HCT116 (cell line): ENCODE results near the gene AQP6. TPM values are rescaled to one million over a fixed set of nuclear protein-coding genes. Genes with fewer than 3 reads are reported as not detected.

Experiments used
- ATAC-seq: fragments of 200-7000 bp; cut with Tn5 transposase; 2 replicates; pipeline ENCODE4 v1.9.1; 2020; ENCODE audit warnings: mild to moderate bottlenecking, moderate library complexity
- BruUV-seq: library from RNA; stranded (reverse); fragments of 400-500 nt; replicated peaks from 2 replicates; lab custom pipeline; 2021; lab: Mats Ljungman, UMichigan
- CTCF ChIA-PET: fragments of 300-600 bp; sonication (Branson Sonifier 250); formaldehyde crosslinking; loops from one replicate; lab custom pipeline; 2021; ENCODE audit warnings: antibody characterized with exemption; lab: Charles Lee
- POLR2A ChIA-PET: fragments of 300-600, 350-600 bp; sonication (Branson Sonifier 250); formaldehyde crosslinking; loops from one replicate; lab custom pipeline; 2021; ENCODE audit warnings: antibody characterized with exemption; lab: Charles Lee
- RAD21 ChIA-PET, 2 experiments: fragments of 300-600 bp; sonication (Branson Sonifier 250); formaldehyde crosslinking; loops; one replicate each; lab custom pipeline; 2023; ENCODE audit warnings: low total read pairs in 2 of 2; ENCODE audit not compliant: uncharacterized antibody in 2 of 2, unreplicated experiment in 2 of 2, low non-redundant PET in 1 of 2; lab: Charles Lee
- DNase-seq: peaks from one replicate; pipeline ENCODE4 v3.0.0-alpha.2; 2010; ENCODE audit warnings: low read depth, low spot score
- H2AFZ ChIP-seq: fragments of 200-600 bp; shearing (Covaris generic), sonication (generic); 2 replicates; pipeline ENCODE4 v1.6.1; 2017; ENCODE audit warnings: low read depth, mixed run types, mixed read lengths, antibody characterized with exemption, low read length; ENCODE audit not compliant: poor library complexity, severe bottlenecking
- H3K27ac ChIP-seq: 2 replicates; pipeline ENCODE4 v1.5.1; 2012; ENCODE audit warnings: low read depth, low read length
- H3K27me3 ChIP-seq: fragments of 200-600 bp; sonication (generic); 2 replicates; pipeline ENCODE4 v1.6.1; 2016; ENCODE audit warnings: mixed run types, low read length, mixed read lengths; ENCODE audit not compliant: insufficient read depth
- H3K36me3 ChIP-seq, 2 experiments: fragments of 200-500 bp in 1 of 2; fragments of 200-600 bp in 1 of 2; sonication (Bioruptor generic) in 1 of 2; sonication (generic) in 1 of 2; 2 replicates each; pipeline versions ENCODE4 v1.5.1 to v1.6.1; 2014 to 2016; ENCODE audit warnings: low read length in 2 of 2, inconsistent platforms in 1 of 2, mixed read lengths in 1 of 2, mixed run types in 1 of 2; ENCODE audit not compliant: insufficient read depth in 2 of 2, control insufficient read depth in 1 of 2
- H3K4me1 ChIP-seq, 2 experiments: fragments of 200-600 bp in 1 of 2; sonication (generic) in 1 of 2; 2 replicates each; pipeline versions ENCODE4 v1.5.1 to v1.6.1; 2012 to 2017; ENCODE audit warnings: low read length in 2 of 2, inconsistent platforms in 1 of 2, mild to moderate bottlenecking in 1 of 2, mixed read lengths in 1 of 2, mixed run types in 1 of 2, moderate library complexity in 1 of 2; ENCODE audit not compliant: insufficient read depth in 2 of 2, control insufficient read depth in 1 of 2
- H3K4me2 ChIP-seq: fragments of 200-600 bp; sonication (generic); 2 replicates; pipeline ENCODE4 v1.6.1; 2017; ENCODE audit warnings: mixed run types, low read length, mixed read lengths
- H3K4me3 ChIP-seq, 2 experiments: fragments of 200-600 bp in 1 of 2; sonication (generic) in 1 of 2; replicated peaks in 1 of 2; 2 replicates each; pipeline ENCODE4 v1.5.1; 2011 to 2016; ENCODE audit warnings: low read length in 2 of 2, control low read depth in 1 of 2, low read depth in 1 of 2, mild to moderate bottlenecking in 1 of 2, mixed read lengths in 1 of 2, mixed run types in 1 of 2
- H3K79me2 ChIP-seq: fragments of 200-600 bp; sonication (generic); 2 replicates; pipeline ENCODE4 v1.6.1; 2017; ENCODE audit warnings: mild to moderate bottlenecking, mixed run types, low read length, moderate library complexity, mixed read lengths; ENCODE audit not compliant: insufficient read depth
- H3K9ac ChIP-seq: fragments of 200-600 bp; sonication (generic); 2 replicates; pipeline ENCODE4 v1.6.1; 2016; ENCODE audit warnings: low read length, mixed read lengths
- H3K9me2 ChIP-seq: fragments of 200-600 bp; sonication (generic), shearing (Covaris generic); 2 replicates; pipeline ENCODE4 v1.6.1; 2017; ENCODE audit warnings: mixed run types, mild to moderate bottlenecking, moderate library complexity; ENCODE audit not compliant: insufficient read depth
- H3K9me3 ChIP-seq, 2 experiments: fragments of 200-500 bp in 1 of 2; fragments of 200-600 bp in 1 of 2; sonication (Bioruptor generic) in 1 of 2; sonication (generic) in 1 of 2; 2 replicates each; pipeline ENCODE4 v1.6.1; 2014 to 2017; ENCODE audit warnings: low read length in 2 of 2, mixed read lengths in 2 of 2, inconsistent platforms in 1 of 2, low read depth in 1 of 2, mild to moderate bottlenecking in 1 of 2, mixed run types in 1 of 2, moderate library complexity in 1 of 2; ENCODE audit not compliant: control insufficient read depth in 1 of 2, insufficient read depth in 1 of 2
- H4K20me1 ChIP-seq: fragments of 200-600 bp; sonication (generic), shearing (Covaris generic); 2 replicates; pipeline ENCODE4 v1.6.1; 2017; ENCODE audit warnings: mixed run types, mild to moderate bottlenecking, moderate library complexity; ENCODE audit not compliant: insufficient read depth
- CTCF ChIP-seq, 3 experiments: fragments of 200-600 bp in 1 of 3; sonication (generic) in 1 of 3; IDR thresholded peaks in 2 of 3; conservative IDR thresholded peaks in 1 of 3; 2 replicates each; pipeline ENCODE4 v1.5.1; 2012 to 2017; ENCODE audit warnings: low read depth in 2 of 3, low read length in 2 of 3, antibody characterized with exemption in 1 of 3, borderline replicate concordance in 1 of 3, control low read depth in 1 of 3, mild to moderate bottlenecking in 1 of 3, mixed read lengths in 1 of 3, mixed run types in 1 of 3, moderate library complexity in 1 of 3; ENCODE audit not compliant: insufficient read depth in 1 of 3
- EGR1 ChIP-seq: IDR thresholded peaks from 2 replicates; pipeline ENCODE4 v1.6.1; 2012; ENCODE audit warnings: low read depth
- ELF1 ChIP-seq: IDR thresholded peaks from 2 replicates; pipeline ENCODE4 v1.6.1; 2012; ENCODE audit warnings: low read depth, borderline replicate concordance
- EZH2 ChIP-seq: fragments of 200-600 bp; sonication (generic); IDR thresholded peaks from 2 replicates; pipeline ENCODE4 v1.6.1; 2017; ENCODE audit warnings: antibody characterized with exemption, mixed run types
- JUND ChIP-seq: IDR thresholded peaks from 2 replicates; pipeline ENCODE4 v1.6.1; 2012
- MAX ChIP-seq: IDR thresholded peaks from 2 replicates; pipeline ENCODE4 v1.6.1; 2012
- POLR2A ChIP-seq: IDR thresholded peaks from 2 replicates; pipeline ENCODE4 v1.7.0; 2011; ENCODE audit warnings: borderline replicate concordance; ENCODE audit not compliant: insufficient read depth, insufficient read length; ENCODE audit errors: extremely low read depth
- POLR2AphosphoS5 ChIP-seq: IDR thresholded peaks from 2 replicates; pipeline ENCODE4 v1.6.1; 2011; ENCODE audit warnings: mild to moderate bottlenecking, low read depth, low read length, moderate library complexity
- SP1 ChIP-seq: IDR thresholded peaks from 2 replicates; pipeline ENCODE4 v1.6.1; 2012; ENCODE audit warnings: low read depth
- TCF7L2 ChIP-seq: IDR thresholded peaks from 2 replicates; pipeline ENCODE4 v1.7.0; 2011; ENCODE audit warnings: borderline replicate concordance, inconsistent platforms; ENCODE audit not compliant: insufficient read depth, insufficient read length; ENCODE audit errors: extremely low read depth
- ZFX ChIP-seq: fragments of 450-650 bp; IDR thresholded peaks from 2 replicates; pipeline ENCODE4 v1.6.1; 2017
- intact Hi-C: fragments of 100-400 bp; cut with micrococcal nuclease; formaldehyde crosslinking; loops from 2 replicates; pipeline ENCODE4 v1.10.0; 2022
- total RNA-seq: library from RNA; stranded (reverse); gene quantifications from one replicate; pipeline ENCODE4 v1.2.1, GENCODE V29; 2021; ENCODE audit not compliant: unreplicated experiment

The AQP6 gene
- total RNA-seq, 1 experiment from 2014 or later = not detected

GRCh38 chr12:49947593-49948226 lies 25.0 kb upstream of the AQP6 start:
- H3K9me3 ChIP-seq = no peaks in the 10 kb centered on the region
- H3K4me3 ChIP-seq = no peak overlapping the region
- BruUV-seq = no TSS peak
- TF ChIP-seq MAX (no peak), SP1 (no peak), POLR2AphosphoS5 (no peak), JUND (no peak), ZFX (no peak), EGR1 (no peak), TCF7L2 (no peak), EZH2 (no peak), CTCF (IDR thresholded peaks at IDR 0.05 in 2 of 3, conservative IDR thresholded peaks at IDR 0.05 in 1 of 3; ENCODE audit: borderline replicate concordance in 1 of 3, insufficient read depth in 1 of 3, low read depth in 2 of 3, low read length in 2 of 3) (no peak), POLR2A (no peak), ELF1 (no peak)
- TF ChIP-seq, all 23 proteins: peak for 0
- Histone ChIP-seq H3K9me2 (no peaks in the 10 kb centered on the region), H3K36me3 (no peaks in the 10 kb centered on the region), H3K27me3 (no peaks in the 10 kb centered on the region), H3K4me2 (no peak overlapping the region), H3K4me1 (peaks cover 3 to 13% of the 10 kb centered on the region in 2 experiments; a peak in 3 of 4 replicates), H3K9ac (no peak overlapping the region), H4K20me1 (no peaks in the 10 kb centered on the region), H3K79me2 (no peaks in the 10 kb centered on the region), H3K27ac (no peak overlapping the region), H2AFZ (no peak overlapping the region)
- ChIA-PET CTCF (interaction anchor here (4.0 kb wide), 1 partner anchor 19 kb away, joined by 45 read pairs; no protein-coding TSS in a partner anchor), POLR2A (no interaction called here), RAD21 (no interaction called here)
- DNase-seq (no peak), ATAC-seq (no peak)
- intact Hi-C loops = no loop called here
